GM21390 (cell line): ENCODE results near the gene SLC35A1.

ENCODE experiments used
- ATAC-seq: cut with Tn5 transposase; IDR thresholded peaks from one replicate; pipeline ENCODE4 v1.9.1; 2021; ENCODE audit not compliant: unreplicated experiment

The SLC35A1 gene

DNA sequence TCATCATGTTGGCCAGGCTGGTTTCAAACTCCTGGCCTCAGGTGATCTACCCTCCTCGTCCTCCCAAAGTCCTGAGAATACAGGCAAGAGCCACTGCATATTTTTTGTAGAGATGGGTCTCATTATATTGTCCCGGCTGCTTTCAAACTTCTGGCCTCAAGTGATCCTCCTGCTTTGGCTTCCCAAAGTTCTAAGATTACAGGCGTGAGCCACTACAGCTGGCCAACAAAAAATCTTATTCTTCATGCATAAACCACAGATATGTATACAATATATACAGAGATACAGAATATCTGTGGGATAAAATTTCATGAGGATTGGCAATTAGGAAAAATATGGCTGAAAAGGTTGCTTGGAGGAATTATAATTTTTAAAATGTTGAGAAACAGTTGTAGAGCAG, 49.9 kb downstream of the SLC35A1 start:
- no peak for ATAC-seq

DNA sequence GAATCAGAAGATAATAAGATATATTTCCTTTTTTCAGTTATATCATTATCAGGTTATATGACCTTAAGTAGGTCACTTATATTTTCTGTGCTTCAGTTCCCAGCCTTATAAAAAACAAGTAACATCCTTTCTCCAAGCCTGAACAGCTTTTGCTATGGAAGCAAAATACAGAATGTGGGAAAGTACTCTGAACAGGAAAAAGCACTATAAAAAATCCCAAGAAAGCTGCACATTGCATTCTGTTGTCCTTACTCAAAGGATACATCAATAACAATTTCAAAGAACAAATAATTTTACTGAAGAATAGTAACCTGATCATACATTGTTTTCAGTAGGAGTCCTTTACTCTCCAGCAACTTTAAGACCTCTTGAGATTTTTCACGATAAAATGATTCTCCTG, 56.4 kb downstream of the SLC35A1 start:
- no peak for ATAC-seq

DNA sequence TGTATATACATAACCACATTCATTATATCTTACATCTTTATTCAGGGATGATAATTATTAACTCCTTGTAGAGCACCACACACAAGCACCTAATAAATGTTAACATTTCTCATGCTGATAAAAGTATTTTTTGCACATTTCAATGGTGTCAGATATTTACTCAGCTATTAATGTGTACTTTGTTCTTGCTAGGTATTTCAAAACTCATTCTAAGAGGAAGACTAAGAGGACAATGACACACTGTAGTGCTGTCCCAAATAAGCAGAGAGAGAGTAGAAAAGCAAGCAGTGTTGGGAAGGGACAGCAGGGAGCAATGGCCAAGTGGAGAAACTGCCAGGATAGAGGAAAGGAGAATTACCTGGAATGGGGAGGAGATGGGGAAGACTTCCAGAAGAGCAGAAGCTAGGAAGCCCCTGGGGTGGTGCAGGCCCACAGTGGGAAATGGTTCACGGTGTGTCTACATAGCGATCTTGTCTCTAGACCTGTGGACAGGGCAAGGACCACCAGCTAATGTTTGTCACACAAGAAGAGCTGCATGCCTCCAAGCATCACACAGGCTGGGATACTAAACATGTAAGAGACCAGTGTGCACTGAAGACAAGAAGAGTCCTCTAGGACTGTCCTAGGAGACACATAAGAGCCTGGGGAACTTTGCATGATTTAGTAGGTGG, 61.7 kb downstream of the SLC35A1 start:
- no peak for ATAC-seq

DNA sequence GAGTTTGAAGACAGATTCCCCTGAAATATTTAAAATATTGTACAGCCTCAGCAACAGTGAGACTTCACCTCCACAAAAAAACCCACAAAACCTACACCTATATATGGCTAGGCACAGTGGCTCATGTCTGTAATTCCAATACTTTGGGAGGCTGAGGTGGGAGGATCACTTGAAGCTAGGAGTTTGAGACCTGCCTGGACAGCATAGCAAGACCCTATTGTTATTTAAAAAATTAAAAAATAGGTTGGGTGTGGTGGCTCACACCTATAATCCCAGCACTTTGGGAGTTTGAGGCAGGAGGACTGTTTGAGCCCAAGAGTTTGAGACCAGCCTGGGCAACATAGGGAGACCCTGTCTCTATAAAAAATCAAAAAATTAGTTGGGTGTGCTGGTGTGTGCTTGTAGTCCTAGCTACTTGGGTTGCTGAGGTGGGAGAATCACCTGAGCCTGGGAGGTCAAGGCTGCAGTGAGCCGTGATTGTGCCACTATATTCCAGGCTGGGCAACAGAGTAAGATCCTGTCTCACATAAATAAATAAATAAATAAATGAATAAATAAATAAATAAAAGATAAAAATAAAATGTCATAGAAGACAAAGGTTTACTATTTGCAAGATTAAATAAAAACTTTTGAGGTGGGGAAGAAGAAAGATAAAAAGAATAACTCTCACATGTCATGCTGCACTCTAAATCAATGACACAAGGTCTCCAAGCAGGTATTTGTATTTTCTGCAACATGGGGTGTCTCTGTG, 65.9 kb downstream of the SLC35A1 start:
- no peak for ATAC-seq

DNA sequence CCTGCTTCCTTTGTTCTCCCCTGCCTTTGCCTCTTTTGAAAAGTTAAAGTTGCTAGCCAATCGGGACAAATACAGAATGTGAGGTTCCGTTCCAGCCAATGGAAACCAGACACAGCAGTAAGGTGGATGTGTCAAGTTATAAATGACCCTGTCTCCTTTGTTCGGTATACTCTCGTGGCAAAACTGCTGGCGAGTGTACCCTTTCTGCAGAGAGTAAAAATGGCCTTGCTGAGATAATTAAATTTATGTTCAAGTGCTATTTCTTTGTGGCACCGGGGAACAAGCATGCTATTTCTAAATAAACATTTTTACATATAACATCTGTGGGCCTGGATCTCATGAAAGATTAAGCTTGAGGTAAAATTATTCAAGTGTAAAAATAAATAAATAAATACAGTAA, 66.8 kb downstream of the SLC35A1 start:
- no peak for ATAC-seq

DNA sequence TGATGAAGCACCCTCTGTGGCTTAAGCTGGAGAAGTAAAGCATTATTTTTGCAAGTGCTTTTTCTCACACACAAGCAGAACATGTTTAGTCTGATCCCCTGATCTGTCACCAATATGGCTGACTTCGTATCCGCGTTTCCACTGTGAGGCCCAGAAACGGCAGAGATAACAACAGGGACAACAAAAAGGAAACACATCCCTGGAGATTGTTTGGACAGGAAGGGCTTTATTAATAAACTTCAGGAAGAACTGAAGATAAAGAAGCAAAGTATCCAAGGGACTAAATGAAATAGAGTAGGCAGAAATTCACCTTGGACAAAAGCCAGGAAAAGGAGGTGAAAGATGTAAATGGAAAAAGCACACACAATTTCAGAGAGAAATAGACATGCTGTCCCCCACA, 67.8 kb downstream of the SLC35A1 start:
- no peak for ATAC-seq

DNA sequence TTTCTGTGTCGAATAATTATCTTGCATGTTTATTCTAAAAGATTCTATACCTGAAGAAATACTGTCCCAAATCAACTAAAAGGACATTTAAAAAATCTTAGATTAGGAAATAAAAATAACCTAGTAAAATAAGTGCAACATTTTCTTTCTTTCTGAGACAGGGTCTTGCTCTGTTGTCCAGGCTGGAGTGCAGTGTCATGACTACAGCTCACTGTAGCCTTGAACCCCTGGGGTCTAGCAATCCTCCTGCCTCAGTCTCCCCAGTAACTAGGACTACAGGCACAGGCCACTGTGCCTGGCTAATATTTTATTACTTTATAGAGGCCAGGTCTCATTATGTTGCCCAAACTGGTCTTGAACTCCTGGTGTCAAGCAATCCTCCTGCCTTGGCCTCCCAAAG, 68.3 kb downstream of the SLC35A1 start:
- ATAC-seq = no peak

DNA sequence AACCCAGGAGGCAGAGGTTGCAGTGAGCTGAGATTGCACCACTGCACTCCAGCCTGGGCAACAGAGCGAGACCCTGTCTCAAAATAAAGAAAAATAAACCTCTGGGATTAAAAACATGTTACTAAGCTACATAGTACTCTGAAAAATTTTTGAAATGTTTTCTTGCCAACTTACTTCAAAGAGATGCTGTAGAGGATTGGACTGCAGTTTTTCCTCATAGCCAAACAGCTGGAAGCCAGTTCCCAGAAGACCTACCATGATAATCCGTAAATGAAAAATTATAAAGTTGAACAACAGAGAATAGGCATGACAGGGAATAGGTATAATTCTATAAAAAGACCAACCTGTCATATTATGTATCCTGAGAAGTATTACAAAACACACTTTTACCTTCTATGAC, 69.0 kb downstream of the SLC35A1 start:
- no peak for ATAC-seq

DNA sequence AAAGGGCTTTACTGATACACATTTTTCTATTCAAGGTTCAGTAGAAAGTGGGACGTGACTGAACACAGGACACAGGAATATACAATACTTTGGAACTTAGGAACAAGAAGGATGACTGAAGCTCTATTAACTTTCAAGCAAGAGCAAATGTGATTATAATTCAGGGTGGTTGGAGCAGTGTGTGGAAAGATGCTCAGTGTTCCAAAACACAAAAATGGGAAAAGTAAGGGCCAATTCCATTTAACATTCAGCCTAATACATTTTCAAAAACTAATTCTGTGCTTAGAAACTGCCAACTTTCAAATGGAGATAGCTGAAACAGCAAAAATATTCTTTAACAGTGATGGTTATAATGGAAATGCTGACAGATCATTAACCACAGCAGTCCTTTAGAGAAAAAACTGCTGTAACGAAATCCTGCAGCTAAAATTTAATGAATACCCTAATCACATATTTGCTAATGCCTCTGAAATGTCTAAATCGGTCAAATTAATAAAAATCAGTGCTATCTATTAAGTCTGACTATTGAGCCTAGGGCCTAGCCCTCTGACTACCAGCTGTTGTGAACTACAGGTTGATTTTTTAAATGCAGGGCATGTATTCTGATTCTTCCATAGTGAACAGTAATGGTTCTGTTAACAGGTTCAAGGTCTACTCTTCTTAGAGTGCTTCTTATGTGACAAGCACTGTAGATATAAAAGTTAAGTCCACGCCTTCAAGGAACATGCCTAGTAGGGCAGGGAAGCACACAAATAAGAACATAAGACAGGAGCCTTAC, 71.1 kb downstream of the SLC35A1 start:
- ATAC-seq = no peak

DNA sequence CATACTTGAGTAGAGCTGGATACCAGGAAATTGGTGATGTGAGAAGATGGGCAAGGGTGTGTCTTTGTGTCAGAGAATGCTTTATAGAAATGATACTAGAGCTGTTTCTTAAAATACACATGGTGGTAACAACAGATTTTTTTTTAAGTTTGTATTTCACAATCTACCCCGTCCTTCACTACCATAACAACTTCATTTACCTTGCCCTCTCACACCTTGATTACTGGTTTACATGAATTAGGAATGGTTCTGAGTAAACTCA, 71.6 kb downstream of the SLC35A1 start:
- no peak for ATAC-seq

DNA sequence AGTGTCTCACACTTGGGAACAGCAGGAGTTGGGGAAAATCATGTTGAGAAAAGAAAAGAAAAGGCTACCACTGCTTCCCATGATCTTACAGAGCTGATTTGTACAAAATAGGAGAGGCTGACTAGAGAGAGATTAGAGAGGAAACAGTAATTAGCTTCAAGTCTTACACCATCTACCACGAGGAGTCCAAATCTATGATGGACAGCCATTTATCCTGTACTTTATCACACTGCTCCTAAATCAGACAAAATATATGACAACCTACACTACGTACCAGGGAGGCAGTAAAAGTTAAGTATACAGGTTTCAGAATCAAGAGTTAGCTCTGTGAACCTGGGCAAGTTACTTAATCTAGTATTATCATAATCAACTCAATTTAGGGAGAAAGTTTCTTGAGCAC, 79.0 kb downstream of the SLC35A1 start:
- no peak for ATAC-seq

DNA sequence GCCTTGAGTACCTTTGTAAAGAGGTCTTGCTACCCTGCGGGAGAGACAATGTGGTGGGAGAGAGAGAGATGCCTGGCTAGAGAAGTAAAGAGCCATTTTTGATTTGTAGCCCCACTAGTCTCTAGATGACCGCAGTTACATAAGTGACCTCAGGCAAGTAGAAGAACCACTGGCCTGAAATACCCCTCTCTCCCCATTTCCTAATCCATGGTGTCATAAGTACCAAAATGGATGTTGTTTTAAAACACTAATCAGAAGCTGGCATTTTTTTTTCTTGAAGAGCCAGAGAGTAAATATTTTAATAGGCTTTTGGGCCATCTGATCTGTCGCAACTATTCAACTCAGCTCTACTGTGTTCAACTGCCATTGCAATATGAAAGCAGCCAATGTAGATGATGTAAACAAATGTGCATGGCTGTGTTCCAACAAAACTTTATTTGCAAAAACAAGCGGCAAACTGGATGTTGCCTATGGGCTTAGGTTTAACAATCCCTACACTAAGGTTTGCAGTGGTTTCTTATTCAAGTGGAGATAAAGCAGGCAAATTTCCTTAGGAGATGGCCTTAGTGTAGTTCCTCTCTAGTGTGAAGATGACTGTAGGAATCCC, 80.5 kb downstream of the SLC35A1 start:
- ATAC-seq = no peak

DNA sequence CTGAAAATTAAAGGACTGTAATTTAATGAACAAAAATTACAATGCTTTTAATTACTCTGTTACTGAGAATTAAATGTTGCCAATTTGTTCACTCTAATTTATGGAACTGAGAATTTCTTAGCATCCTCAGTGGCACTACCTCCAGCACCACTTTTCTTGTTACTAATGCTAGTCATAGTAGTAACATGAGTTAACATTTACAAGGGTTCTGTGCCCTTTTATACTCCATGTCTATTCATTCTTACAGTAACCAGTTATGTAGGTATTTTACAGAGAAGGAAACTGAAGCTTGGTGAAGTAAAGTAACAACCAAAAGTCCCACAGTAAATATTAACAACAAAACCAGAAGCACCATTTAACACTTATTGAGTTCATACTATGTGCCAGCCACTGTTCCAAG, 82.7 kb downstream of the SLC35A1 start:
- ATAC-seq = no peak

DNA sequence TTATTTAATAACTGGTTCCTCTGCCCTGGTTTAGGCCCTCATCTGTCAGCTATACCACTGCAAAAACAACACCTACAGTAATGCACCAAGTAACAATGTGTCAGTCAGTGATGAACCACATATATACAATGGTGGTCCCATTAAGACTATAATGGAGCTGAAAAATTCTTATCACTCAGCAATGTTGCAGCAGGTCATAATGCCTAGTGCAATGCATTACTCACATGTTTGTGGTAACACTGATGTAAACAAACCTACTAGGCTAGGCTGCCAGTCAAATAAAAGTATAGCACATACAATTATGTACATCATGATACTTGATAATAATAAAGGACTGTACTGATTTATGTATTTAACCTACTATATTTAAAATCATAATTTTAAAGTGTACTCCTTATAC, 85.7 kb downstream of the SLC35A1 start:
- no peak for ATAC-seq

DNA sequence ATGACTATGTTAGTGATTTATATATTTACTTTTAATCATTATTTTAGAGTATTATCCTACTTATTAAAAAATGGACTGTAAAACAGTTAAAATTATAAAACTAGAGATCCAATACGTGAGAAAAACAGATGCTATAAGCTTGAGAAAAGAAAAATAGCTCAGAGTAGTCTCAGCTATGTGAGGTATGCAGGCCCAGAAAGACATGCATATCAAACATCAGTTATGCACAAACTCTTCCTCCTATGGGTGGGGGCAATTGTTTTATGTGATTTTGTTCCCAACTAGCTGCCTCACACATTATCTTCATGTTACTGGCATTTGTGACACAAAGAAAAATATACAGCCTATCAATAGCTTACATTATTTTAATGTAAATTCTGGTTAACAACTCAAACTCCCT, 88.2 kb downstream of the SLC35A1 start:
- no peak for ATAC-seq
